ENCODE data around the gene LYPLA2. TPM values are rescaled to one million over a fixed set of nuclear protein-coding genes. Genes with fewer than 3 reads are reported as not detected.

The LYPLA2 gene
- total and polyA plus RNA-seq, 2 of the 8 experiments (the other 6 are each of a cell fraction or from before 2014, with no cell fraction given) = 138 to 211 TPM

DNA sequence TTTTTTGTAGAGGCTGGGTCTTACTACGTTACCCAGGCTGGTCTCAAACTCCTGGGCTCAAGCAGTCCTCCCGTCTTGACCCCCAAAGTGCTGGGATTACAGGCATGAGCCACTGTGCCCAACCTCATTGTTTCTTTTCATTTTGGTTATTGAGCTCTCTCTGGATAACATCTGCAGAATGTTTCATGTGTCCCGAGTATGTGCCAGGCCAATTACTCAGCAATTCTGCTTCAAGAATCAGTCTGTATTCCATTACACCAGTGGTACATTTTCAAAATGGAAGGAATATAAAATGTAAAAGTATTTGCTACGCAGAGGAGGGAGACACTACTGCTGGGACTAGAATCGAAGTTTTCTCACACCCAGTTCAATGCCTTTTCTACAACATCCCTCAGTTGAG, 49.3 kb upstream of the LYPLA2 start (continued):
- TF ChIP-seq CTBP2 (IDR thresholded peaks at IDR 0.05; ENCODE audit: borderline replicate concordance, insufficient read depth, insufficient read length, low read length) (no peak), CREB1 (IDR thresholded peaks at IDR 0.05) (no peak), RBBP5 (IDR thresholded peaks at IDR 0.05; ENCODE audit: borderline replicate concordance, low read depth, low read length) (no peak)
- TF ChIP-seq, protein P1, sequence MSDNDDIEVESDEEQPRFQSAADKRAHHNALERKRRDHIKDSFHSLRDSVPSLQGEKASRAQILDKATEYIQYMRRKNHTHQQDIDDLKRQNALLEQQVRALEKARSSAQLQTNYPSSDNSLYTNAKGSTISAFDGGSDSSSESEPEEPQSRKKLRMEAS (IDR thresholded peaks at IDR 0.05) = no peak

Measured in H1 (cell line).